ENCODE data around the gene EWSR1.

- TF ChIP-seq EZH2phosphoT487 (IDR thresholded peaks at IDR 0.05; ENCODE audit: insufficient read depth, low read depth): no peak
- TF ChIP-seq EZH2 (IDR thresholded peaks at IDR 0.05; ENCODE audit: insufficient read depth, poor library complexity, severe bottlenecking): no peak
Observed at GRCh38 chr22:29335656-29336055, 67.6 kb downstream of the EWSR1 start.

All from GM23248 (cell line).